Measurements from ENCODE around the gene PSMA7. TPM values are rescaled to one million over a fixed set of nuclear protein-coding genes. Genes with fewer than 3 reads are reported as not detected.

PSMA7 gene
- total RNA-seq, 1 experiment from 2014 or later = 332 TPM

DNA sequence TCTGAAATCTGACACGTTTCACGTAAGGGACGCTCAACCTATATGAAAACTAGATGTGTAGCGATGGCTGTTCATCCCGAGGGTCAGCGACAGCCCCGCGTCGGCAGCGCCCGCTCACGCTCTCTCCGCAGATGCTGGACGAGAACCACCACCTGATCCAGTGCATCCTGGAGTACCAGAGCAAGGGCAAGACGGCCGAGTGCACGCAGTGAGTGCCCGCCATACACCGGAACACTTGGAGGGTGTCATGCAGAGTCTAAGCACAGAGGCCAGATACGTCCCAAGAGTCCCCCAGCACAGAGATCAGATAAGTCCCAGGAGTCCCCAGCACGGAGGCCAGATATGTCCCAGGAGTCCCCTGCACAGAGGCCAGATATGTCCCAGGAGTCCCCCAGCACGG lies 15.3 kb upstream of the PSMA7 start:
- Histone ChIP-seq H2BK12ac (ENCODE audit: insufficient read length, low read depth, low read length) (no peak overlapping the region), H3K9me3 (ENCODE audit: control insufficient read depth, low read depth, low read length) (no peaks in the 10 kb centered on the region), H3K4me2 (ENCODE audit: insufficient read depth, insufficient read length, low read length) (no peak overlapping the region), H2BK5ac (ENCODE audit: insufficient read length, low read length) (no peak overlapping the region), H4K91ac (ENCODE audit: insufficient read length, low read depth, low read length) (no peak overlapping the region), H2BK20ac (ENCODE audit: low read depth, low read length, poor library complexity, severe bottlenecking) (no peak overlapping the region), H3K79me2 (ENCODE audit: insufficient read depth, low read length) (peaks cover 6% of the 10 kb centered on the region; the same call in 1 of the 2 replicates), H3K27me3 (ENCODE audit: insufficient read depth, low read length) (no peaks in the 10 kb centered on the region), H4K5ac (ENCODE audit: insufficient read length, low read depth, low read length) (no peak overlapping the region), H3K79me1 (ENCODE audit: insufficient read depth, low read depth, low read length, poor library complexity, severe bottlenecking) (peaks cover 3% of the 10 kb centered on the region), H3K9ac (ENCODE audit: extremely low read depth, insufficient read length, low read length) (no peak overlapping the region), H3T11ph (ENCODE audit: low read length) (no peak overlapping the region), H3K4ac (ENCODE audit: low read depth, low read length) (no peak overlapping the region), H3K27ac (ENCODE audit: insufficient read length, low read depth, low read length) (no peak overlapping the region), H4K20me1 (ENCODE audit: control insufficient read depth, insufficient read depth, insufficient read length) (no peaks in the 10 kb centered on the region), H2AFZ (ENCODE audit: low read length) (no peak overlapping the region), H2AK5ac (ENCODE audit: insufficient read length, low read length) (no peak overlapping the region), H3K23ac (ENCODE audit: insufficient read length, low read depth, low read length) (no peak overlapping the region), H3K56ac (ENCODE audit: insufficient read length, low read depth, low read length) (no peak overlapping the region), H3K14ac (ENCODE audit: insufficient read depth, low read length) (no peak overlapping the region; the same call in 1 of the 2 replicates), H2BK120ac (ENCODE audit: low read depth, low read length, poor library complexity, severe bottlenecking) (no peak overlapping the region), H3K18ac (ENCODE audit: insufficient read length, low read depth, low read length) (no peak overlapping the region), H4K8ac (replicated peaks; ENCODE audit: insufficient read length, low read depth, low read length) (no peak overlapping the region), H2BK15ac (ENCODE audit: low read depth, low read length) (no peak overlapping the region), H3K23me2 (ENCODE audit: insufficient read length, low read depth, low read length, poor library complexity, severe bottlenecking) (no peaks in the 10 kb centered on the region), H3K4me1 (ENCODE audit: insufficient read depth, low read length) (no peaks in the 10 kb centered on the region)
- Mint-ChIP-seq H3K27ac (no peak overlapping the region; a peak in 1 of 7 replicates), H3K36me3 (ENCODE audit: insufficient read depth in 1 of 3, low read depth in 3 of 3) (peaks cover 23 to 50% (median 40%) of the 10 kb centered on the region in 3 experiments), H3K4me3 (peak overlapping the region in 1 of 2 experiments; percentile 17; a peak in 1 of 5 replicates), H3K27me3 (ENCODE audit: low read depth) (no peaks in the 10 kb centered on the region), H3K9me3 (peaks cover 0 to 1% of the 10 kb centered on the region in 2 experiments; a peak in 1 of 5 replicates), H3K4me1 (peaks cover 25 to 29% of the 10 kb centered on the region in 2 experiments)
- no peak for DNase-seq
- TF ChIP-seq, protein P1, sequence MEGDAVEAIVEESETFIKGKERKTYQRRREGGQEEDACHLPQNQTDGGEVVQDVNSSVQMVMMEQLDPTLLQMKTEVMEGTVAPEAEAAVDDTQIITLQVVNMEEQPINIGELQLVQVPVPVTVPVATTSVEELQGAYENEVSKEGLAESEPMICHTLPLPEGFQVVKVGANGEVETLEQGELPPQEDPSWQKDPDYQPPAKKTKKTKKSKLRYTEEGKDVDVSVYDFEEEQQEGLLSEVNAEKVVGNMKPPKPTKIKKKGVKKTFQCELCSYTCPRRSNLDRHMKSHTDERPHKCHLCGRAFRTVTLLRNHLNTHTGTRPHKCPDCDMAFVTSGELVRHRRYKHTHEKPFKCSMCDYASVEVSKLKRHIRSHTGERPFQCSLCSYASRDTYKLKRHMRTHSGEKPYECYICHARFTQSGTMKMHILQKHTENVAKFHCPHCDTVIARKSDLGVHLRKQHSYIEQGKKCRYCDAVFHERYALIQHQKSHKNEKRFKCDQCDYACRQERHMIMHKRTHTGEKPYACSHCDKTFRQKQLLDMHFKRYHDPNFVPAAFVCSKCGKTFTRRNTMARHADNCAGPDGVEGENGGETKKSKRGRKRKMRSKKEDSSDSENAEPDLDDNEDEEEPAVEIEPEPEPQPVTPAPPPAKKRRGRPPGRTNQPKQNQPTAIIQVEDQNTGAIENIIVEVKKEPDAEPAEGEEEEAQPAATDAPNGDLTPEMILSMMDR (conservative IDR thresholded peaks at IDR 0.05) = no peak
- no CpG with 5 or more reads among the region's 22 CpGs for WGBS (ENCODE audit: extremely low coverage, insufficient read length, low lambda C conversion rate)
